Non-pigmented ciliary epithelial cell (primary cell): Measurements from ENCODE around the gene KRT5.

Source experiments
- DNase-seq: peaks from one replicate; pipeline ENCODE4 v3.0.0-alpha.2; 2010; ENCODE audit warnings: low read depth

The KRT5 gene

DNA sequence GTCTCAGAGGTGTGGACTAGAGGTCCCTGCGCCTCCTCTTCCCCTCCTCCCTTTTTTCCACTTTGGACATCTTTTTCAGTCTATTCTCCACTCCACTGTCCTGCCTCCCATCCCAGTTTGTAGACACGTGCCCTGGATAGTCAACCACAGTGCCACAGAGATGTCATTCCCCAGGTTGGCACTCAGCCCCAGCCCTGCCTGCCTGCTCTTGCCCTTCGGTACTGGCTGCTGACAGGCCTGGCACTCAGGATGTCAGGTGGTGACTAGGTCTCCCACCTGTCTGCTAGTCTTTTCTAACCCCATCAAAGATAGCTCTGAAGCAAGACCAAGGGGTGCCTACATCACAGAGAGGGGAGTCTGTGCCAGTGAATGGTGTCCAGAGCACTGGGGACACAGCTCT lies 16.9 kb upstream of the KRT5 start:
- DNase-seq = no peak

DNA sequence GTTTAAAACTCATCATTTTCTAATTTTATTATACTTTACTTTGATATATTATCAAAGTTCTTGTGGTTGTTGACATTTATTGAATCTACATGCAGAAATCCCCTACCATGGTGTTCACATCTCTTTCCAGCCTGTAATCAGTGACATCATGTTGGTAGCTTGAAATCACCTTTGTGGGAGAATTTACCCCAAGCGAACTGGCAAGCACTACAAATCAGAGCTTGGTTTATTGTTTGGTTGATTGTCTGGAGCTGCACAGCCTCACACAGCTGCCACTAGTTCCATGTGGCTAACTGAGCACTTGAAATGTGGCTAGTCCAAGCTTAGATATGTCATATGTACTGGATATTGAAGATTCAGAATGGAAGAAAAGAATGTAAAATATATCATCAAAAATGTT lies 15.4 kb upstream of the KRT5 start:
- DNase-seq = no peak

DNA sequence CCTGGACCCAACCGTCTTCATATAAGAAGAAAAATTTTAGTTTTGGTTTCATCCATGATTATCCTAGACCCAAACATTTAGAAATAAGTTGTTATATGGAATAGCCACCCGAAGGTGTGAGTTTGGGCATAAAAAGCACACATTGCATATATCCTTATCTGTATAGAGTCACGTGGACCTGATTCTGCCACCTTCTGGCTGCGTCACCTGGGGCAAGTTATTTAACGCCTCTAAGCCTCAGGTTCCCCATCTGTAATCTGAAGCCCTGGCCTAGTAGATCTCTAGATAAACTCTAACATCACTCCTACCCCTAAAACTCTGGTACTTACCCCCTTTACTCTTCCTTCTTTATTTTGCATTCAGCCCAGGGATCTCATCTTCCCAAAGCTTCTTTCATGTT lies 14.3 kb upstream of the KRT5 start:
- DNase-seq = no peak

DNA sequence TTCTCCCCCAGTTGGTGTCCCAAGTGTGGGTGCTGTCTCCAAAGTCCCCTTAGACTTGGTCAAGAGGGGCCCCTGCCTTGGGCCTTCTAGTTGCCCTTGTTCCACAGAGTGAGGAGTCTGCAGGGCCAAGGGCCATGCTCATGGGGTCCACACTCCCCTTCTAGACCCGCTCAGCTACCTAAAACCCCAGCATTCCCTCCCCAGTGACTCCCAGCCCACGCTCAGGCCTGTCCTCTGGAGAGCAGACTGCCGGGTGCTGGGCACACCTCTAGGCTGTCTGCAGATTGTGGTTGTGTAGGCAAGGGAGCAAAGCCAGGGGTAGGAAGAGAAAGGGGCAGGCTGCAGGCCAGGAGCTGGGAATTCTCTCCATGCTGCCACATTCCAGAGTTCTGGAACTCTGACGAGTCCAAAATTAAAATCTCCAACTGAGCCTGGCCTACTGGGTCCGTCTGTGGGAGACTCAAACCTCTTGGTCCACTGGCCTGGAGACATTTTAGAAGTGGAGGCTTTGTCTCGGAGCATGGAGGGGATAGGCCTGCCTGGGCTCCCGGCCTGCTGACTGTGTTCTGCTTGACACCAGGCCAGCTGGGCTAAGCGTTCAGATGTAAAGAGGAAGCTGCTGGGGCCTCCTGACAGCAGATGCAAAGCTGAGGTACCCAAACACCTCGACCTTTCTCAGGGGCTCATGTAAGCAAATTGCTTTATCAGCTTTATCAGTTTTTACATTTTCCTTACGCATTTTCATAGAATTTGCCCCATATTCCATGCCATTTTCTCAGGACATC lies 13.7 kb upstream of the KRT5 start:
- no peak for DNase-seq

DNA sequence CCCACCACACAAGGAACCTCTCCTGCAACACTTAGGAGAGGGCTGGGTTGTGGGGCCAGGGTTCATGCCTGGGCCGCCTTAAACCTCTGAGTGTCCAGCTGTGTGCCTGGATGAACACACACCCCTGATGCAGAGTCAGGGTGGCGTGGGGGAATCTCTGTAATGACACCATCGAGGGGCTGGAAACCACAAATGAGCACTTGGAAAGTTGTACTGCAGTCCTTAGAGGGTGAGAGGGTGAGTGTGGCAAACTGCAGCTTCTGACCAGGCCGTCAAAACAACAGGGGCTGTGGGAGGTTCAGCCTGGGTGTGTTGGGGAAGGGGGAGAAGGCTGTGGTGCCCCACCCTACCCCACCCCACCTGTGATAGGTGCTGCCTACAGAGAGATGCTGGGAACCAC lies 12.4 kb upstream of the KRT5 start:
- DNase-seq = no peak

DNA sequence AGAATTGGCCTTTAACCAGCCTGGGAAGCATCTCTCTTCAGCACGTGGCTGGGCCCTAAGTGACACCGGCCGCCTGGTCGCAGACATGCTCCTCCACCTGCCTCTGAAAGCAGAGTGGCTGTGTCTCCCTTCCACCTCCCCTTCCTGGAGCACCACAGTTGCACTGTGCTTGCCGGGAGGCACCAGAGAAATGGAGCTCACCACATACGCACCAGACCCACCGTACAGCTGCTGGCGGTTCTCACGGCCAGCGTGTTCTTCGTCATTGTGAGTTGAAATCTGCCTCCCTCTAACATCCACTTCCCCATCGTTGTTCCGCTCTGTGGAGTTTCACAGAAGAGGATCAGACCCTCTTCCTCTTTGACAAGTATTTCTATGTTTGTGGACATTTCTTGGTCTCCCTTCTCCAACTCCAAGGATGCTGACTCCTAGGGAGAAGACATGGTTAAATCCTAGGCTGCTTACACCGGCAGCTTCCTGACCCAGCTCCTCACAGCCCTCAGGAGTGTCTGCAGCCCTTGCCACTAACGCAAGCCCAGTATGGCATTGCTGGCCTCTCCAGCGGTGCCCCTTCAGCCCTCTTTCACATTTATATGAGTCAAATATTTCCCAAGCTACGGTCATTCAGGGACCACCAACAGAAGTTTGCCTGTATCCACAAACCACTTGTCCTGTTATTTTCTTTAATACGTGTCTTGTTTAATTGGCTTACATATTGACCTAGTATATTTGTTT lies 11.5 kb upstream of the KRT5 start:
- no peak for DNase-seq

DNA sequence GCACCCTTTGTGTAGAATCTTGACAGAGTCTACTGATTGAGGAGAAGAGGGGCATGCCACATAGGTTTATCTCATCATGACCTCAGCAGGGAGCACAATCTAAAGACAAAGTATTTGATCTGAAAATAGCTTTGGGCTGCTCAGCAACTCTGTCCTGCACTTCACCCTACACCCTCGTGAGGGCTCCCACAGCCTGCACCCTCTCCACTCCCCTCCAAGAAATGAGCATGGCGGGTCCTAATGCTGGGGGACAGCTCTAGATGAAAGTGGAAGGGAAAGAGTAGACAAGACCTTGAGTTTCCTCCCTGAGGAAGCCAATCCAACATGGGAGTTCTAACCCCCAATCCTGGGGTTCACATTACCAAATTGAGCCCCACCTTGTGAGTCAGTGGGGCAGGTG lies 10.7 kb upstream of the KRT5 start:
- no peak for DNase-seq

DNA sequence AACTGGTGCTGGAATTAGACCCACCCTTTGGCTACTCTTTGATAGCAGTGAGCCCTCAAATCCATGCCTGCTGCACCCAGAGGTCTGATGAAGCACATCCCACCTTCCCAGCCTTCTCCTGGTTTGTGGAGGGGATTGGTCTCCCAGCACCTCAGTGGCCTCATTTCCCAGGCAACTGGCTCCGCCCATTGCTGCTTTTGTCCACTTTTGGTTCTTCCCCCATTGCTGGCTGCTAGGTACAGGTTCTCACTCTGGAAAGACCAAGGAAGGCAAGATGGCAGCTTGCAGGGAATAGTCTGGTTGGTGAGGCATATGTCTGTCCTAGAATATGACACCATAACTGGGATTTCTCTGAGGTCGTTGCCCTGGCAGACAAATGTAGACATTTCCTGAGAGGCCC lies 10.2 kb upstream of the KRT5 start:
- no peak for DNase-seq

DNA sequence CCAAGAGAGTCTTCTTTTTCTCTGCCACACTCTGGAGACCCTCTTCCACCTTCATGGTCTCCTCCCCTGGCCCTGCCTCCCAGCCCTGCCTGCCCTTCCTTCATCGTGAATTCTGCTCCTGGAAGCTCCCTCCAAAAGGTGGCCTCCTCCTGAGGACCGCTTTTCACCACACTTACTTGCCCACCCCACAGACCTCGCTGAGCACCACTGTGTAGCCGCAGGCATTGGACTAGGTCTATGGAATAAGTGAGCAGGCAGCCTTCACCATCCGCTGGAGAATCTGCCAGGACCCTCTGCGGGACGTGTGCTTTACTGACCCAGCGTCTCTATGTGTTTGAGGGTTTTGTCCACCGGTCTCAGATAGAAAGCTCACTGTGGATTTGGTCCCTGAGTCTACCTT lies 9.7 kb upstream of the KRT5 start:
- no peak for DNase-seq

DNA sequence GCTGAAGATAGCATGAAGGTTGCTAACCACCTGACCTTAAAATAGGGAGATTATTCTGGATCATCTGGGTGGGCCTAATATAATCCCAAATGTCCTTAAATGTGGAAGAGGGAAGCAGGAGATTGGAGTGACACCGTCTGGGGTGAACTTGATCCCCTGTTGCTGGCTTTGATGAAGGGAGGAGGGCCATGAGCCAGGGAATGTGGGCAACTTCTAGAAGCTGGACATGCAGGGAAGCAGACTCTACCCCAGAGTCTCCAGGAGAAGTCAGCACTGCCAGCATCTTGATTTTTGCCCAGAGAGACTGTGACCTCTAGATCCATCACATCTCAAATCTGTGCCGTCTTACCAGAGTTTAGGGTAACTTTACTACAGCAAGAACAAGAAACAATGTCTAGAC lies 9.2 kb upstream of the KRT5 start:
- DNase-seq = no peak

DNA sequence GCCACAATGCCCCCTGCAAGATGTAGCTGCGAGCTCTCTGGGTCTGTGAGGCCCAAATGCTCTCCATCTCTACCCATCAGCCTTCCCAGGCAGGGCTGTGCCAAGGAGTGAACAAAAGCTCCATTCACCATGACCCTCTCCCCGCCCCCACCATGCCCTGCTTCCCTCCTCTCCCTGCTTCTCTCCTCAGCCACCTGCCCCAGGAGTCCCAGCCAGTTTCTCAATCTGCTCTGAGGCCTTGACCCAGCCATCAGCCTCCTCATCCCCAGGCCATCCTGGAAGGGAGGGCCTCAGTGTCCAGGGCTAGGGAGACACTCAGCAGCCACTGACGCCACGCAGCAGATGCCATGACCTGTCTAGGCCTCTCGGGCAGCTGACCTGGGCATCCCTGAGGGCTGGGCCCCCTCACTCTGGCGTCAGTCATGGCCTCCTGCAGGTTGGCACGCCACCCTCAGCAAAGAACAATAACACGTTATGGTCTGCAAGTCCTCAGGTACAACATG lies 8.5 kb upstream of the KRT5 start:
- DNase-seq = no peak

DNA sequence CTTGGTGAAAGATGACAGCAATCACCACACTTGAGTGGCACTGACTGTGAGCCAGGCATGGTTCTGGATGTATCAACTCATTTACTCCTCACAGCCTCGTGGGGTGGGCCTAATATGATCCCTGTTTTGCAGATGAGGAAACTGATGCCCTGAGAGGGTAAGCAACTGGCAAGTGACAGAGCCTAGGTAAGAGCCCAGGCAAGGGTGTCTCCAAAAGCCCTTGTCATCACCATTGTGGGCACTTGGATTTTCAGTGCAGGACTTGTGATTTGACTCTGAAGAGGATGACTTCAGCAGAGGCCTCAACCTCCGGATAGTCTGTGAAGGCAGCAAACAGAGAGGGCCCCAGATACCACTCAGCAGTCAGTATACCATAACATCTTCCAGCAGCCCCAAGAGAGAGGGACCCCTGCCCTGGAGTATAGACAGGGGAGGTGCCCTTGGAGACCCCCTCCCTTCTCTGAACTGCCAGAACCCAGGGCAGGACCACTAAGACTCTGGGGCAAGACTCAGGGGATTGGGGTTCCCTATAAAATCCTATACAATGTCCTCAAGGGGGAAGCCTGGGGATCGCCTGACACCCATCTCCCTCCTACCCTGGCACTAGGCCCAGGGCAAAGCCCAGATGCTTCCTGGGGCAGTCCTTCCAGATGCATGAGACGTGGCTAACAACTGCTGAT lies 7.1 kb upstream of the KRT5 start:
- DNase-seq = no peak

DNA sequence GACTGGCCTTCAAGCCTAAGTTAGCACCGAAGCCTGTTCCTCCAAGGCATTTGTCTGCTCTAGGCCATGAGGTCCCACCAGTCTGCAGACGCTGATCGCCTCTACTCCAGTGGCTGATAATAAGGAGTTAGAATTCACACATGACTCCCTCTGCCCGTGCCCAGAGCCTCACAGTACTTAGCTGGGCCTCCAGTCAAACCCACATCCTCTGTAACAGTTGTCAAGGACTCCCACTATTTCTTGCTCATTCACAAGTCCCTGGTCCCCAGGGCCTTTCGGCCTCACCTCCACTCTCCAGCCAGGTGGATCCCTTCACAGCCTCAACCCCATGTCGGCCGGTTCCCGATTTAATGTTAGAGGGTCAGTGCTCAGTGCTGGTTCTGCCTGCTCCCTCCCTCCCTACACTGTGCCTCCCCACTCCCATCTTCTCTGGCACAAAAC lies 6.3 kb upstream of the KRT5 start:
- no peak for DNase-seq

DNA sequence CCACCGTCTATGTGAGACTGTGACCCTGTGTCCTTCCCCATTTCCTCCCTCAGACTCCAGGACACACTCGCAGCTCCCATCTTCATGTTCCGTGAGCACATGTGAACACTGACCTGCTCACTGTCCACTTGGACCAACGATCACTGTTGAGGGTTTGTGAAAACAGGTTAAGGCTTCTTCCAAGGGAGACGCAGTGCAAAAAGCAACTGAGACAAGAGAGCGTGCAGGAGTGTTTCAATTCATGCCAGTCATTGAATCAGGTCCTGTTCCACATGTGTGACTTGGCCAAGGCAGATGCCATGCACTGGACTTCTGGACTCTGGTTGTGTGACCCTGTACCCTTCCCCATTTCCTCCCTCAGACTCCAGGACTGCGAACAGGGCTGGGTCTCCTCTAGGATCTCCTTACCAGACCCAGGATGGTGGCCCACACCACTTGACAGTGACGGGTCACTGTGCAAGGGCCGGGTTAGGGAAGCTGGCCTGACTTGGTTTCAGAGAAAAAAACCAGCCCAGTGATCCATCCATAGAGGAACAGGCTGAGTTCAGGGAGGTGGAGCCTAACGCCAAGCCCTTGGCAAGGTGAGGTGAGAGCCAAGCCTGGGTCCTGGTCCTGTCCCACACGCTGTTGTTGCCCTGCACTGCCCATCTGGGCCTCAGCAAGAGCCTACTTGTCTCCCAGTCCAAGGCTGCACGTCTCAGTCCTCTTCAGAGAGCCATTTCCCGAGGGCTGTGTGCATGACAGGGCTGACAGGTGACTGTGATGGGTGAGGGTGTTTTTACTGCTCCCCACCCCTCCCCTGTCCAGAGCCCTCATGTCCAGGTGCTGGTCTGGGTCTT lies 5.7 kb upstream of the KRT5 start:
- no peak for DNase-seq

DNA sequence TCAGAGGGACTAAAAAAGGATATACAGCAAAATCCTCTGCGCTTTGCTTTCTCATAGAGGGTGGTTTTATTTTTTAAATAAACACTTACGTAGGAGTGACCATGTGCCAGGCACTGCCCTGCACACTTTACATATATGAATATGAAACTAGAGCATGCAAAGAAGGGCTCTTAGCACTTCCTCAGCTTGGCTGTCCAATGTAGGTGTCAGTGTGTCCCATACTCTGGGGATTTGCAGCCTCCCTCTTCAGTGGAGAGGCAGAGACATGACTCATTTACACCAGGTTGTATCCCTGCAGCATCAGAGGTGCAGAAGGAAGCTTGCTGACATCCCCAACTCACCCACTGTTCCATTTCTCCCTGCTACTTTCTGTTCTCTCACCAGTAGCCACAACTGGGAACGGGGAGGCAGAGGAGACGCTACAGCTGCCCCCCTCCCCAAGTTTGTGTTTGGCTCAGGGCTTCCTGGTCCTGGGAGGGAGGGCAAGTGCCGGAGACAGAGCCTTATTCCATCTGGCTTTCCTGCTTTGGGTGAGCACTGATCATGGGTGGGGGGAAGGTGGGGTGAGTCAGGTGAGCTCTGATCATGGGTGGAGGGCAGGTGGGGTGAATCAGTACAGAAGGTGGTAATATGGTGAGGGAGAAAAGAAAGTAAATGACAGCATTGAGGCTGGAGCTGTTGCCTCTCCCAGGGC lies 4.9 kb upstream of the KRT5 start:
- no peak for DNase-seq

DNA sequence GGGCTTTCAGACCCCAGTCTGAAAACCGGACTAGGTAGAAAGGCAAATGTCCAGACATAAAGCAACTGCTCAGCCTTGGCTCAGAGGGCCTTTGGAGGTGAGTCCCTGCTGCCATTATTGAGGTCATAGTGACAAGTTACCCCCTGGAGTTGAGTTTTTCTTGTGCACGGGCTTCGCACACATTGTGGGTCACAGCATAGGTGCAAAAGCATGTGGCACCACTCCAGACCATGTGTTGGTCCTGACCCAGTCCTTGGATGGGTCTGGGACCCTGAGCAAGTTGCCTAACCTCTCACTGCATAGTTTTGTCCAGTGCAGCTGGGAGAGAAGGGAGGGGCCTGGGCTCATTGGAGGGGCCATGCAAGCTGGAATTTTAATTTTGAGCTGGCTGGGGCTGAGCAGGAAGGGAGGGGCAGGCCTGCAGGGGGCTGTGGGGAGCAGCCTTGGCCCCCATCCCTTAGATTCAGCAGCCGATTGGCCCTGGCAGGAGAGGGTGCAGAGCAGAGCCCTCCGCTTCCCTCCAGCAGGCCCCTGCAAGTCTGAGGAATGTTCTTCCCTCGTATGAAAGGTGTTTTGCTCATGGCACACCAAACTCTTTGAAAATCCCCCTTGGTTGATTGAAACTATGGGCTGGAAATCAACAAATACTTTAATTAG lies 4.2 kb upstream of the KRT5 start:
- no peak for DNase-seq

DNA sequence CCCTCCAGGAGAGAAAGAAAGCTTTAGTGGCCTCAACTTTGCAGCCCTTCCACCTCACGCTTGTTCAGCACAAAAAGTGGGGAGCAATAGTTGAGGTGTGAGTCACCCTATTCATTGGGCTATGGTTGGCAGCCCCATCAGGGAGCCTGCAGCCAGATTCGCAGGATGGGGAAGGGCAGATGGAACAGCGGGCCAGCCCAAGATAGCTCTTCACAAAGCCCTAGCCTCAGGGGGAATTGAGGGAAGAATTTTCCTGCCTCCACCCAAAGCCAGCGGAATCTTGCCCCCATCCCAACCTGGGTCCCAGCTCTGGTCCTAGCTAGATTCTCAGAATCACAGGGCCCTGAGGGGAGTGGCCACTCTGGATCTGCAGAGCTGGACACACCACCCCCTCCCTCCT lies 3.6 kb upstream of the KRT5 start:
- DNase-seq = no peak

DNA sequence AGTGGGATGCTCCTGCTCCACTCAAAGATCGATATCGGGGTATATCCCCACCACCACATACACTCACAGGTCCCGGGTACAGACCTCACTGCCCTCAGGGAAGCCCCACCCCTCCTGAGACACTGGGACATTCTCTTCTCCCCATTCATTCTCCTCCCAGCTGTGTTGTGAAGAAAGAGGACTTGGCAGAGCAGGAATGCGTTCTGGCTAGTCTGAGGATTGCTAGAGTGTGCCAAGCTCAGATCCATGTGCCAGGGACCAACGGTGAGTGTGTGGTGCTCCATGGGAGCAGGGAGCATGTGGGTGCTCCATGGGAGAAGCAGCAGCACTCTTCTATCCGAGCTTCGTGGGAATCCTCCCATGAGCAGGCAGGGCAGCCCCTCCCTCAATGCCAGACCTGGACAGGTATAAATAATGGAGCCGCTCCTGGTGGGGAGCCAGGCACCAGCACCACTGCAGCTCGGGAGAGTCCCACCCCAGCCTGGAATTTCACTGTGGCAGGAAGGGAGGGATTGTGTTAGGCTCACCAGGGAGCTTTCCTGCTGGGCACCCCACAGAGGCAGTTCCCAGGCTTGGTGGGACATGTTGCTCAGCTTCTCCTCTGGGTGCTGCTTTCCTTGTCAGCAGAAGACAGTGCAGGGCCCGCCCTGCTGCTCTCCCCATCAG lies 2.3 kb upstream of the KRT5 start:
- no peak for DNase-seq

DNA sequence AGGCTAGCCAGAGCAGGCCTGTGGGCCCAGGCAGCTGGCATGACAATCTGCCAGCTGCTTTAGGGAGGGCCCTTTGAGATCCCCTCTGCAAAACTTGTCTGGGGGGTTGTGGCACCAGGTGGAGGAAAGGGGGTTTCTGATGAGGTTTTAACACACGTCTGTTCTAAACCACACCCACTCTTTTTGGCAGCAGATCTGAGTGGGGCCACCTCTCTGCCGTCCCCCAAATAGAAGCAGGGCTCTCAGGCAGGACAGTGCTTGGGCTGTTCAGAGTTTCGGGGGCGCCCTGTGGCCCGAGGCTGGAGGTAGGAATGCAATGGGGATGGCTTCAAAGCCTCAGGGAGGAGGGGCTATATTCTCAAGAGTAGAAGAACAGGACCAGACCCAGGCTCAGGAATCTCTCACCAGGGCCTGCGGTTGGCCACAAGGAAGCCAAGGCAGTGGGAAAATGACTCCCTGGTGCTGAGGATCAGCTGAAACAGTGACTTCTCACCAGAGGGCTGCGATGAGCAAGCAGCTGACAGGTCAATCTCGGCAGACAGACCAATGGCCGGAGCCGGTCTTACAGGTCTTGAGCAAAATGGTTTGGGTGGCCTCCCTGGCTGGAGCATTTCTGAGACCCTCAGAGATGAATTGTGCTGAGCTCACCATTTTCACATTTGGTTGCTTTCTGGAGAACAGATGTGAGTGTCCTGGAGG lies 1.5 kb upstream of the KRT5 start:
- DNase-seq = no peak

DNA sequence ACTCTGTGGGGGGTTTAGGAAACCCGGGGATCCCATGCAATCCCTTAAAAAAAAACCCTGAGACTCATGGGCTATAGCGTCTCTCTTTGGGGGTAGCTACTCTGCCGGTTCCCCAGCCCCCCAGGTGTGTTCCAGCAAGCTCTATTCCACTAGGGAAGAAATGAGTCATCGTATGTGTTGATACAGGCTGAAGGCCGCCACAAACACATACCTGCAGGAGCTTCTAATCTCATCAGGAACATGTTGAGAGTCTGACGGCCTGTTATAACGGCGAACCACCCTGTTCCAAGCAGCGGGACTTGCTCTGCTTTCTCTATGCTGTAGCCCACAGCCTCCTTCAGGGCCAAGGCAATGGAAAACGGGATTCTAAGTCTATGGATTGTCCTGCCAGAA lies 977 bp upstream of the KRT5 start:
- DNase-seq = no peak
